Caco-2 (cell line): ENCODE results near the gene SLC27A6. TPM values are rescaled to one million over a fixed set of nuclear protein-coding genes. Genes with fewer than 3 reads are reported as not detected.

Experiments
- BruUV-seq: library from RNA; stranded (reverse); fragments of 400-500 nt; replicated peaks from 2 replicates; lab custom pipeline; 2021; lab: Mats Ljungman, UMichigan
- CTCF ChIA-PET: fragments of 300-600 bp; sonication (Branson Sonifier 250); formaldehyde crosslinking; loops from one replicate; lab custom pipeline; 2022; ENCODE audit warnings: antibody characterized with exemption; lab: Charles Lee
- POLR2A ChIA-PET: fragments of 300-600 bp; sonication (Branson Sonifier 250); formaldehyde crosslinking; loops from one replicate; lab custom pipeline; 2022; ENCODE audit warnings: antibody characterized with exemption; lab: Charles Lee
- DNase-seq, 2 experiments: peaks; one replicate each; pipeline versions ENCODE4 v3.0.0 to v3.0.0-alpha.2; 2020 to 2022
- H3K27me3 ChIP-seq: replicated peaks from 2 replicates; pipeline ENCODE4 v1.6.0; 2011; ENCODE audit warnings: low read length; ENCODE audit not compliant: control insufficient read depth, insufficient read depth
- H3K36me3 ChIP-seq: 2 replicates; pipeline ENCODE4 v1.5.1; 2011; ENCODE audit warnings: low read length; ENCODE audit not compliant: control insufficient read depth, insufficient read depth
- H3K4me1 ChIP-seq: fragments of 250-450 bp; sonication (Bioruptor Pico); 2 replicates; pipeline ENCODE4 v1.5.1; 2020; ENCODE audit warnings: mild to moderate bottlenecking
- H3K4me3 ChIP-seq: 2 replicates; pipeline ENCODE4 v1.5.1; 2011; ENCODE audit warnings: low read depth, mild to moderate bottlenecking, control low read depth, low read length
- H3K9me3 ChIP-seq: fragments of 250-450 bp; sonication (Bioruptor Pico); 2 replicates; pipeline ENCODE4 v1.5.1; 2020; ENCODE audit warnings: mild to moderate bottlenecking, moderate library complexity
- H3K27ac Mint-ChIP-seq: one replicate; pipeline ENCODE4 v1.8.0; 2022; ENCODE audit warnings: mixed read lengths; ENCODE audit not compliant: unreplicated experiment
- H3K27me3 Mint-ChIP-seq: one replicate; pipeline ENCODE4 v1.8.0; 2022; ENCODE audit warnings: mixed read lengths; ENCODE audit not compliant: insufficient read depth, unreplicated experiment
- H3K36me3 Mint-ChIP-seq: one replicate; pipeline ENCODE4 v1.8.0; 2022; ENCODE audit warnings: mild to moderate bottlenecking, mixed read lengths; ENCODE audit not compliant: insufficient read depth, unreplicated experiment
- H3K4me1 Mint-ChIP-seq: one replicate; pipeline ENCODE4 v1.8.0; 2022; ENCODE audit warnings: low read depth, mixed read lengths; ENCODE audit not compliant: unreplicated experiment
- H3K4me3 Mint-ChIP-seq: one replicate; pipeline ENCODE4 v1.8.0; 2022; ENCODE audit warnings: mild to moderate bottlenecking, moderate library complexity, mixed read lengths; ENCODE audit not compliant: unreplicated experiment
- H3K9me3 Mint-ChIP-seq: one replicate; pipeline ENCODE4 v1.8.0; 2022; ENCODE audit warnings: mixed read lengths; ENCODE audit not compliant: unreplicated experiment
- intact Hi-C: fragments of 100-400 bp; cut with micrococcal nuclease; formaldehyde crosslinking; loops from one replicate; pipeline ENCODE4 v1.10.0; 2022; ENCODE audit not compliant: unreplicated experiment
- total RNA-seq: library from RNA; stranded (reverse); gene quantifications from 2 replicates; pipeline ENCODE4 v1.2.3, GENCODE V29; 2022
- TF ChIP-seq, protein P1 (sequence below), 2 experiments: fragments of 200-600 bp in 1 of 2; IDR thresholded peaks; 1 replicate in 1 of 2; 2 replicates in 1 of 2; pipeline versions ENCODE4 v1.5.1 to v1.8.0; 2011 to 2022; ENCODE audit warnings: antibody characterized with exemption in 1 of 2, control low read depth in 1 of 2, inconsistent platforms in 1 of 2, low read depth in 1 of 2, low read length in 1 of 2, mild to moderate bottlenecking in 1 of 2, moderate library complexity in 1 of 2; ENCODE audit not compliant: insufficient read depth in 1 of 2, severe bottlenecking in 1 of 2, unreplicated experiment in 1 of 2

Gene SLC27A6
- total RNA-seq, 1 experiment from 2014 or later = not detected

DNA sequence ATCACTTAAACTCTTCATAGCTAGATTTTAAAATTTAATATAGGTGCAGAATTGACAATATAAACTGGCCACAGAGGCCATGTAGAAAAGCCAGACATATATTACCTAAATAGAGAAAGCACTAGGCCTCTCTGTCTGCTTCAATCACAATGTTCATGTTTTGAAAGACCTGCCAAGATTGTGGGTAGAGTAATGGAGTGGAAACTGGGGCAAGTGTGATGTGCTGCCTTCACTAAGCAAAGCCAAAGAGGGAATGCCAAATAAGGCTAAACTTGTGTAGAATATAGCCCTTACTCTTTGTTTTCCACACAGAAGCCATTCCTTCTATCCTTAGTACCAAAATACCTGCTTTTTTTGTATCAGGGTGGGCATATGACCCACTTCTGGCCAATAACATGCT, 114.2 kb downstream of the SLC27A6 start:
- no peaks in the 10 kb centered on the region for H3K9me3 ChIP-seq
- TF ChIP-seq, protein P1, sequence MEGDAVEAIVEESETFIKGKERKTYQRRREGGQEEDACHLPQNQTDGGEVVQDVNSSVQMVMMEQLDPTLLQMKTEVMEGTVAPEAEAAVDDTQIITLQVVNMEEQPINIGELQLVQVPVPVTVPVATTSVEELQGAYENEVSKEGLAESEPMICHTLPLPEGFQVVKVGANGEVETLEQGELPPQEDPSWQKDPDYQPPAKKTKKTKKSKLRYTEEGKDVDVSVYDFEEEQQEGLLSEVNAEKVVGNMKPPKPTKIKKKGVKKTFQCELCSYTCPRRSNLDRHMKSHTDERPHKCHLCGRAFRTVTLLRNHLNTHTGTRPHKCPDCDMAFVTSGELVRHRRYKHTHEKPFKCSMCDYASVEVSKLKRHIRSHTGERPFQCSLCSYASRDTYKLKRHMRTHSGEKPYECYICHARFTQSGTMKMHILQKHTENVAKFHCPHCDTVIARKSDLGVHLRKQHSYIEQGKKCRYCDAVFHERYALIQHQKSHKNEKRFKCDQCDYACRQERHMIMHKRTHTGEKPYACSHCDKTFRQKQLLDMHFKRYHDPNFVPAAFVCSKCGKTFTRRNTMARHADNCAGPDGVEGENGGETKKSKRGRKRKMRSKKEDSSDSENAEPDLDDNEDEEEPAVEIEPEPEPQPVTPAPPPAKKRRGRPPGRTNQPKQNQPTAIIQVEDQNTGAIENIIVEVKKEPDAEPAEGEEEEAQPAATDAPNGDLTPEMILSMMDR (IDR thresholded peaks at IDR 0.05; ENCODE audit: insufficient read depth in 1 of 2, low read depth in 1 of 2, low read length in 1 of 2, severe bottlenecking in 1 of 2, unreplicated experiment in 1 of 2) = no peak
- POLR2A ChIA-PET = no interaction called here
- DNase-seq = no peak
- H3K36me3 ChIP-seq = no peaks in the 10 kb centered on the region
- BruUV-seq = no TSS peak
- Mint-ChIP-seq H3K27ac (no peak overlapping the region), H3K9me3 (no peaks in the 10 kb centered on the region), H3K27me3 (peaks cover 10% of the 10 kb centered on the region), H3K36me3 (no peaks in the 10 kb centered on the region), H3K4me3 (no peak overlapping the region), H3K4me1 (no peaks in the 10 kb centered on the region)
- H3K4me3 ChIP-seq = no peak overlapping the region
- CTCF ChIA-PET = no interaction called here
- no peaks in the 10 kb centered on the region for H3K27me3 ChIP-seq
- H3K4me1 ChIP-seq = no peaks in the 10 kb centered on the region
- intact Hi-C loops = no loop called here

DNA sequence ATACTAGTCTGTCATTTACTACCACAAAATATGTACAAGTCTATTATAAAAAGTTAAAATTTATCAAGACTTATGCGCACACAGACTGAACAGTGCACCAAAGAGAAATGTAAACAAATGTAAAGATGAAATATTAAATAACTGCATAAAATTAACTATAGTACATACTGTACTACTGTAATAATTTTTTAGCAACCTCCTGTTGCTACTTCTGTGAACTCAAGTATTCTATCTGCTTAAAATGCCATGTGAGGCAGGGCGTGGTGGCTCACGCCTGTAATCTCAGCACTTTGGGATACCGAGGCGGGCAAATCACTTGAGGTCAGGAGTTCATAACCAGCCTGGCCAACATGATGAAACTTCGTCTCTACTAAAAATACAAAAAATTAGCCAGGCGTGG, 115.5 kb downstream of the SLC27A6 start:
- peaks cover 13% of the 10 kb centered on the region for H3K27me3 Mint-ChIP-seq
- H3K36me3 Mint-ChIP-seq = no peaks in the 10 kb centered on the region
- no peaks in the 10 kb centered on the region for H3K9me3 ChIP-seq
- intact Hi-C loops = no loop called here
- no peaks in the 10 kb centered on the region for H3K9me3 Mint-ChIP-seq
- H3K4me1 Mint-ChIP-seq = no peaks in the 10 kb centered on the region
- TF ChIP-seq, protein P1 (IDR thresholded peaks at IDR 0.05; ENCODE audit: insufficient read depth in 1 of 2, low read depth in 1 of 2, low read length in 1 of 2, severe bottlenecking in 1 of 2, unreplicated experiment in 1 of 2) = no peak
- DNase-seq = no peak
- H3K4me3 ChIP-seq = no peak overlapping the region
- no peaks in the 10 kb centered on the region for H3K36me3 ChIP-seq
- no peaks in the 10 kb centered on the region for H3K27me3 ChIP-seq
- BruUV-seq = no TSS peak
- ChIA-PET POLR2A (no interaction called here), CTCF (no interaction called here)
- no peaks in the 10 kb centered on the region for H3K4me1 ChIP-seq
- H3K4me3 Mint-ChIP-seq = no peak overlapping the region
- no peak overlapping the region for H3K27ac Mint-ChIP-seq

DNA sequence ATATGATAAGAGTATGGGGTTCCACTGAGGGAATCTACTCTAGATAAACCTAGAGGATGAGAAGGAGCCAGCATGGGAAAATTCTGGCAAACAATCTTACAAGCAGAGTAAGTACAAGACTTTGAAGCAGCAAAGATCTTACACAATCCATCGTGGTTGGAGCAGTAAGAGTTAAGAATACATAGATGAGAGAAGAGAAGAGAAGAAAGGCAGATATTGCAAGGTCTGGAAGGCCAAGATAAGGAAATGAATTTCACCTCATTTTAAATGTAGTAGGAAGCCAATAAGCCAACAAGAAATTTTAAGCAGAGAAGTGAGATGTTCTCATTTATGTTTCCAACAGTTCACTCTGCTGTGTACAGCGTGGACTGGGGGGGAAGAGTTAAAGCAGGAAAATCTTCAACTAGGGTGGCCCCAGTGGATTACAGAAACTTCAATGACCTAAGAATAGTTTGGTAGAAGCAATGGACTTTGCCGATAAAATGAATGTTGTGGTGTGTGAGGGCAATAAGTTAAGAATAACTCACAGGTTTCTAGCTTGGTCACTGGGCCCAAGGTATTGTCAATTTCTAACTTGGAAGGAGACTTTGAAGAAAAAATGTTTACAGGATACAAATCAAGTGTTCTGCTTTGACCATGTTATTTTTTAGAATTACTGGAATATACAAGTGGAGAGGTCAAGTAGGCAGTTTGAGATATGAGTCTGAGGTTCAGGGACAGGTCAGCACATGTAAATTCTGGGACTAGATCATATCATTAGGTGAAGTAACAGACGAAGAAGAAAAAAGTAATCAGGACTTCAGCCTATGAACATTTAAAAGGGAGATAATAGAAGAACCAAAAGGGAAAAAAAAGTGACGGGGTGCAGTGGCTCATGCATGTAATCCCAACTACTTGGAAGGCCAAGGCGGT, 117.2 kb downstream of the SLC27A6 start:
- H3K9me3 ChIP-seq = no peaks in the 10 kb centered on the region
- H3K27me3 ChIP-seq = no peaks in the 10 kb centered on the region
- intact Hi-C loops = no loop called here
- peaks cover 20% of the 10 kb centered on the region for H3K27me3 Mint-ChIP-seq
- BruUV-seq = no TSS peak
- no peaks in the 10 kb centered on the region for H3K4me1 Mint-ChIP-seq
- no peak overlapping the region for H3K27ac Mint-ChIP-seq
- no peak for DNase-seq
- ChIA-PET POLR2A (no interaction called here), CTCF (no interaction called here)
- no peaks in the 10 kb centered on the region for H3K36me3 Mint-ChIP-seq
- no peaks in the 10 kb centered on the region for H3K4me1 ChIP-seq
- H3K4me3 ChIP-seq = no peak overlapping the region
- H3K36me3 ChIP-seq = no peaks in the 10 kb centered on the region
- TF ChIP-seq, protein P1 (IDR thresholded peaks at IDR 0.05; ENCODE audit: insufficient read depth in 1 of 2, low read depth in 1 of 2, low read length in 1 of 2, severe bottlenecking in 1 of 2, unreplicated experiment in 1 of 2) = no peak
- H3K9me3 Mint-ChIP-seq = no peaks in the 10 kb centered on the region
- H3K4me3 Mint-ChIP-seq = no peak overlapping the region

Other genes with a start within 250 kb of the SLC27A6 start
- 29.8 and 33.3 TPM in 2 replicates for gene ISOC1, start 129.3 kb downstream of the SLC27A6 start, total RNA-seq